GM21737 (cell line): ENCODE measurements around the gene POP7.
"Not testable (repeated sequence)": the region's sequence is repeated elsewhere in the genome, so short reads cannot be mapped to it uniquely, and the experiment has no call there.

Source experiments
- ATAC-seq: cut with Tn5 transposase; IDR thresholded peaks from one replicate; pipeline ENCODE4 v1.9.1; 2021; ENCODE audit warnings: mild to moderate bottlenecking, moderate library complexity; ENCODE audit not compliant: unreplicated experiment

The POP7 gene

DNA sequence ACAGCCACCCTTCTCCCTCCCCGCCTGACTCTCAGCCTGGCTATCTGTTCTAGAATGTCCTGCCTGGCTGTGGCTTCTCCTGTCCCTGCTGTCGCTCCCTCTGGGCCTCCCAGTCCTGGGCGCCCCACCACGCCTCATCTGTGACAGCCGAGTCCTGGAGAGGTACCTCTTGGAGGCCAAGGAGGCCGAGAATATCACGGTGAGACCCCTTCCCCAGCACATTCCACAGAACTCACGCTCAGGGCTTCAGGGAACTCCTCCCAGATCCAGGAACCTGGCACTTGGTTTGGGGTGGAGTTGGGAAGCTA is 15.5 kb downstream of the POP7 start:
- ATAC-seq, result no peak

DNA sequence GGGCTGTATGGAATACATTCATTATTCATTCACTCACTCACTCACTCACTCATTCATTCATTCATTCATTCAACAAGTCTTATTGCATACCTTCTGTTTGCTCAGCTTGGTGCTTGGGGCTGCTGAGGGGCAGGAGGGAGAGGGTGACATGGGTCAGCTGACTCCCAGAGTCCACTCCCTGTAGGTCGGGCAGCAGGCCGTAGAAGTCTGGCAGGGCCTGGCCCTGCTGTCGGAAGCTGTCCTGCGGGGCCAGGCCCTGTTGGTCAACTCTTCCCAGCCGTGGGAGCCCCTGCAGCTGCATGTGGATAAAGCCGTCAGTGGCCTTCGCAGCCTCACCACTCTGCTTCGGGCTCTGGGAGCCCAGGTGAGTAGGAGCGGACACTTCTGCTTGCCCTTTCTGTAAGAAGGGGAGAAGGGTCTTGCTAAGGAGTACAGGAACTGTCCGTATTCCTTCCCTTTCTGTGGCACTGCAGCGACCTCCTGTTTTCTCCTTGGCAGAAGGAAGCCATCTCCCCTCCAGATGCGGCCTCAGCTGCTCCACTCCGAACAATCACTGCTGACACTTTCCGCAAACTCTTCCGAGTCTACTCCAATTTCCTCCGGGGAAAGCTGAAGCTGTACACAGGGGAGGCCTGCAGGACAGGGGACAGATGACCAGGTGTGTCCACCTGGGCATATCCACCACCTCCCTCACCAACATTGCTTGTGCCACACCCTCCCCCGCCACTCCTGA is 16.7 kb downstream of the POP7 start:
- no peak for ATAC-seq

DNA sequence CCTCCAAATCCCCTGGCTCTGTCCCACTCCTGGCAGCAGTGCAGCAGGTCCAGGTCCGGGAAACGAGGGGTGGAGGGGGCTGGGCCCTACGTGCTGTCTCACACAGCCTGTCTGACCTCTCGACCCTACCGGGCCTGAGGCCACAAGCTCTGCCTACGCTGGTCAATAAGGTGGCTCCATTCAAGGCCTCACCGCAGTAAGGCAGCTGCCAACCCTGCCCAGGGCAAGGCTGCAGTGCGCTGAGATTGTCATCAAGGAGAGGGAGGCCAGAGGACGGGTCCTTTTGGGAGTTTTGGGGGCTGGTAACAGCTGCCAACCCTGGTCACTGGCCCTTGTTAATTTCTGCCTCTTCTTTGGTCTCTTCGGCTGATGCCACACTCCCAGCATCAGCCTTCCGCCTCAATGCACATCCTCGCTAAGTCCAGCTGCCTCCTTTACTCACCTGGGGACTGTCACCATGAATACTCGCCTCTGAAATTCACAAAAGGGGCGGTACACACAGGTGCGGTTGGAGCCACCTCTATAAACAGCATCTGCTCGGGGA is 17.9 kb downstream of the POP7 start:
- ATAC-seq, result no peak

DNA sequence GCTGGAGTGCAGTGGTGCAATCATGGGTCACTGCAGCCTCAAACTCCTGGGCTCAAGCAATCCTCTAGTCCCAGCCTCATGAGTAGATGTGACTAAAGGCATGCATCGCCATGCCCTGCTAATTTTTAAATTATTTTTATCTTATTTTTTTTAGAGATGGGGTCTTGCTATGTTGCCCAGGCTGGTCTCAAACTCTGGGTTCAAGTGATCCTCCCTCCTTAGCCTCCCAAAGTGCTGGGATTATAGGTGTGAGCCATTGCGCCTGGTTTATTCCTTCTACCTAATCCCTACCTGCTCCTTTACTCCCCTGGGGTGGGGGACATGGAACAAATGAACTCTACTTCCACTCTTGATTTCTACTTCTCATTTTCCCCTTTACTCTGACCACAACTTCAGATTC is 18.4 kb downstream of the POP7 start:
- ATAC-seq, result not testable (repeated sequence)

DNA sequence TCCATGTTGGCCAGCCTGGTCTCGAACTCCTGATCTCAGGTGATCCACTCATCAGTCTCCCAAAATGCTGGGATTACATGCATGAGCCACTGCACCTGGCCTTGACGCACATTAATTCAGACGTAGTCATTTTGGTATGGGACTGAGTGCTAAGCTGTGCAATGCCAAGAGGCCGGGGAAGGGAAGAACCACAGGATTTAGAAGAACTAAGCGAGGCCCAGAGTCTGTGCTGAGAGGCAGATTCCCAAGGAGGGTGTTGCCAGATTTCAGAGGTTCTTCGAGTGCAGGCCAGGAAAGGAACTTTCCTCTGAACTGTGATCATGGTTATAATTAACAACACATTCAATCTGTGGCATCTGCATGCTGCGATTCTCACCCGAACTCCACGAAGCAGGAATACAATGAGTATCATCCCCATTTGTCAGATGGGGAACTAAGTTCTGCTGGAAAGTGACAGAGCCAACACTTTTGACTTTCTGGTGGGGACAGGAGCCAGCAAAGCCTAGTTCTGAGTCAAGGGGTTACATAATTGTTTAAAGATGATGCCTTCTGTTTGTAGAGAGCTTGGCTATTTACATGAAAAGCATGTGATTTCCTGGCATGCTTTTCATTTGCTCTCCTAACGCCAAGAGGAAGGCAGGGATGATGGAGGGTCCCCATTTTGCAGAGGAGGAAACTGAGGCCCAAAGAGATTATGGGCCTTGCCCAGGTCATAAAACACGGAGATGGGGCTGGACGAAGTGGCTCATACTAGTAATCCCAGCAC is 21.3 kb downstream of the POP7 start:
- ATAC-seq, result no peak

DNA sequence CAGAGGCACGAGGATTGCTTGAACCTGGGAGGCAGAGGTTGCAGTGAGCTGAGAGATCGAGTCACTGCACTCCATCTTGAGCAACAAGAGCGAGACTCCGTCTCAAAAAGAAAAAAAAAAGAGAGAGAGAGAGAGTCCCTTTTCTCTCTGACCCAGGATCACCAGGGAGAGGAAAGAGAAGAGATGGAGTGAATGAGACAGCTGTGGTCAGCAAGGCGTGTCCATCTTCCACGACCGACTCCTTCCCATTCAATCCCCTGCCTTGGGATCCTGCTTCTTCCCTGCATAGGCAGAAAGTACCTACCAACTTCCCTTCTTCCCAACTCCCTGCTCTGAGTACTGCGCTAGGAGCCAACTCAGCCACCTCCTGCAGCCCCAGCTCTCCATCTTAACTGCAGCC is 22.3 kb downstream of the POP7 start:
- ATAC-seq, result no peak

DNA sequence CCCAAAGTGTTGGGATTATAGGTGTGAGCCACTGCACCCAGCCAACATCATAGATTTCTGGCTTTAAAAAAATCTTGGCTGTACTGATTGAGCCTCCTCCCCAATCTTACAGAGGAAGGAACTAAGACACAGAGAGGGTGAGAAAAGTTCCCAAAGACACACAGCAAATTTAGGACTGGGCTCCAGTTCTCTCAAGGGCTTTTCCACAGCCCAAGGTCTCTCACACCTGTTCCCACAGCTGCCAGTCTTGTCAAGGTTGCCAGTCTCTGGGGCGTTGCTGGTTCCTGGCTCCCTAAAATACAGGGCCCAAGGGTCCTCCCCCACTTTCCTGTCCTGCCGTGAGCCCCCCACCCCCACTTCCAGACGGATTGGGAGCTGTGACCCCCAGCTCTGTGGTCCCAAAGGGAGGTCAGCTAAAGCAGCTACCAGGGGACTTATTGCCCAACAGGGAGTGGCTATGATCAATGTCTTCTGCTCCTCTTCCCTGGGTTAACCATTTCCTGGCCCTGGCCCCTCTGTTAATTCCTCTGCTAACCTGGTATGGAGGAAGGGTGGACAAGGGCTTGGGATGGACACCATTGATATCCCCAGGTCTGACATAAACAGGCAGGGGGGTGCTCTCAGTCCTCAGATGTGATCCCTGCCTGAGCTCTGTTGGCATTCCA is 24.3 kb downstream of the POP7 start:
- ATAC-seq, result no peak

DNA sequence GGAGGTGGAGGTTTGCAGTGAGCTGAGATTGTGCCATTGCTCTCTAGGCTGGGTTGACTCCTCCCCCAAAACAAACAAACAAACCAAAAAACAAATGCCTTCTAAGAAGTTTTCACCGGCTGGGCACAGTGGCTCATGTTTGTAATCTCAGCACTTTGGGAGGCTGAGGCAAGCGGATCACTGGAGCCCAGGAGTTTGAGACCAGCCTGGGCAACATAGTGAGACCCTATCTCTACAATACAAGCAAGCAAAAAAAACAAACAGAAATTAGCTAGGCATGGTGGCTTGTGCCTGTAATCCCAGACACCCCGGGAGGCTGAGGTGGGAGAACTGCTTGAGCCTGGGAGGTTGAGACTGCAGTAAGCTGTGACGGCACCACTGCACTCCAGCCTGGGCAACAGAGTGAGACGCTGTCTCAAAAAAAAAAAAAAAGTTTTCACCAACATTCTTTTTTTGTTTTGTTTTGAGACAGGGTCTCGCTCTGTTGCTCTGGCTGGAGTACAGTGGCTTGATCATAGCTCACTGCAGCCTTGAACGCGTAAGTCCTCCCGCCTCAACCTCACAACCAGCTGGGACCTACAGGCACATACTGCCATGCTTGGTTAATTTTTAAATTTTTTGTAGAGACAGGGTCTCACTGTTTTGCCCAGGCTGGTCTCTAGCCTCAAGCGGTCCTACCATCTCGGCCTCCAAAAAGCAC is 26.2 kb downstream of the POP7 start:
- ATAC-seq, result no peak

DNA sequence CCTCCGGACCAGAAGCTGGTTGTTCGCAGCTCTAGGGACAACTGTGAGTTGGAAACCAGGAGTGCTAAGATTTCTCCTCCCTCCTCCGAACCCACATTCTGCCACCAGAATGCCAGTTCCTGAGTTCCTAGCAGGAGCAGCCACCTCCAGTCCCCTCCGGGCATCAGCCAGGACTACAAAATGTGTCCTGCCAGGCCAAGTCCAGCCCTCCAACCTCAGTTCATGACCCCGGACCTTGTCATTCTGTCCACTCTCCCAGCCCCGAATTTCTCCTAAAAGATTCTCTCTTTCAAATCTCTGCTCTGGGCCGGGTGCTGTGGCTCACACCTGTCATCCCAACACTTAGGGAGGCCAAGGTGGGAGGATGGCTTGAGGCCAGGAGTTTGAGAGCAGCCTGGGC is 29.8 kb downstream of the POP7 start:
- no peak for ATAC-seq

DNA sequence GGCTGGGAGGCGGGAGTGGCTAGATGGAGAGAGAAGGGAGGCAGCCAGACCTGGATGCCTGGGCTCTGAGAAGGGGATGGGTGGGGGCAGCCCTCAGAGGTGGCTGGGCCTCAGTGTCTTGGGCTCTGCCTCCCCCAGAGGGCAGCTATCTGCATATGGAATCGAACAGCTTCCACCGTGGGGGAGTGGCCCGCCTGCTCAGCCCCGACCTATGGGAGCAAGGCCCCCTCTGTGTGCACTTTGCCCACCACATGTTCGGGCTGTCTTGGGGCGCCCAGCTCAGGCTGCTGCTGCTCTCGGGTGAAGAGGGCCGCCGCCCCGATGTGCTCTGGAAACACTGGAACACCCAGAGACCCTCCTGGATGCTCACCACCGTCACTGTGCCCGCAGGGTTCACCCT is 30.8 kb downstream of the POP7 start:
- ATAC-seq, result no peak

DNA sequence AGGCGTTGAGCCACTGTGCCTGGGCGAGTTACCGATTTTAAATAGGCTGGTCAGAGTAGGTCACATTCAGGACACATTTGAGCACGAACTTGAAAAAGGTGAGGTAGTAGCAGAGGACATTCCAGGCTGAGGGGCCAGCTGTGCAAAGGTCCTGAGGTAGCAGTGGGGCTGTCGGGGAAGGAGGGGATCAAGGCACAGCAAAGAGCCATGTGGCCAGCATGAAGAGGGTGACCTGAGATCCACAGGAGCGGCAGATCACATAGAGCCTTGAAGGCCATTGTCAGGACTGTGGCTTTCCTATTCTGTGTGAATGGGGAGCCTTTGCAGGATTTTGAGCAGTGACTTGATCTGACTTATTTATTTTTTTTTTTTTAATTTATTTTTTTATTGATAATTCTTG is 34.0 kb downstream of the POP7 start:
- ATAC-seq, result no peak

DNA sequence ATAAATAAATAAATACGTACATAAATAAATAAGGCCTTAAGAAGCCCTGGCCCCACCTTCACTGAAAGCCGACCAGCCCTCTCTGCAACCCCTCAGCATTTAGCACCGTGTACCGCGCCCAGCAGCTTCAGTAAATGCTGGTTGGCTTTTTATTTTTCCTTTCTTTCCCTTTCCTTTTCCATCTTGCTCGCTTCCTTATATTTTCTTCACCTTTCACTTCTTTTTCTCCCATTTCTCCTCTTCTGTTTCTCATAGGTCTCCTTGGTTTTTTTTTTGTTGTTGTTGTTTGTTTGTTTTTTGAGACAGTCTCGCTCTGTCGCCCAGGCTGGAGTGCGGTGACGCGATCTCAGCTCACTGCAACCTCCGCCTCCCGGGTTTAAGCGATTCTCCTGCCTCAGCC is 38.7 kb downstream of the POP7 start:
- no peak for ATAC-seq

DNA sequence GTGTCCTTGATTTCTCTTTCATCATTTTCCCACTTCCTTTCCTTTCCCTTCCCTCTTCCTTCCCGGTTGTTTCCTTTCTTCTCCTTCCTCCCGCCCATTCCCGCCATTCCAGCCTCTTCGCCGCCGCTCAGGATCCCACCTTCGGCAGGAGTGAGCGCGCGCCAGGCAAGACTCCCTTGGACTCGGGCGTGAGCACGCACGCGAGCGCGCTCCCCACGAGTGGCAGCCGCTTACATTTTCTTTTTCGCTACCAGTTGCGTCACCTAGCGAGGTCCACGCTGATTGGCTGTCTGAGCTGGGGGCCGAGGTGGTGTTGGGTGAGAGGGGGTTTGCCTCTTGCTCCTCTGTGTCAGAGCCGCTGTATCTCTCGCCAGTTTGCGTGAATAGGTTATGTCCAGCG is 39.3 kb downstream of the POP7 start:
- ATAC-seq, result no peak

DNA sequence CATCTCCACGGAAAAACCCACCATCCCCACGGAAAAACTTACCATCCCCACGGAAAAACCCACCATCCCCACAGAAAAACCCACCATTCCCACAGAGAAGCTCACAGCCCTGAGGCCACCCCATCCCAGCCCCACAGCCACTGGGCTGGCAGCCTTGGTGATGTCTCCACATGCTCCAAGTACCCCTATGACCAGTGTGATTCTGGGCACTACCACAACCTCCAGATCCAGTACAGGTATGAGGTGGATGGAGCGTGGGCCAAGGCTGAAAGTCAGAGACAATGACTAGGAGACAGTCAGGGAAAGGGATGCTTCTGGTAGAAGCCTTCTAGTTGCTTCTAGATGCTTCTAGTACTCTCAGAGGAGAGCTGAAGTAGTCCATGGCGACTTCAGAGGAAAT is 47.1 kb downstream of the POP7 start:
- no peak for ATAC-seq

DNA sequence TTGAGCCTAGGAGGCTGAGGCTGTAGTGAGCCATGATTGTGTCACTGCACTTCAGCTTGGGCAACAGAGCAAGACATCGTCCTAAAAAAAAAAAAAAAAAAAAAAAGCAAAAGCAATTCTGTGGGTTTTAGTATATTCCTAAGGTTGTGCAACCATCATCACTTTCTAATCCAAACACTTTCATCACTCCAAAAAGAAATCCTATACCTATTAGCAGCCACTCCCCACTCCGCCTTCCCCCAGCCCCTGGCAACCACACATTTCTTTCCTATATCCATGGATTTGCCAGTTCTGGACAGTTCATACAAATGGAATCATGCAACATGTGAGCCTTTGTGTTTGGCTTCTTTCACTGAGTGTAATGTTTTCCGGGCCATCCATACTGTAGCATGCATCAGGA is 47.8 kb downstream of the POP7 start:
- no peak for ATAC-seq
